CD1c-positive myeloid dendritic cell (primary cell): ENCODE results near the gene CDKAL1.

Source experiments
- DNase-seq: peaks from one replicate; pipeline ENCODE4 v3.0.0-alpha.2; 2016; ENCODE audit errors: extremely low spot score

The CDKAL1 gene

DNA sequence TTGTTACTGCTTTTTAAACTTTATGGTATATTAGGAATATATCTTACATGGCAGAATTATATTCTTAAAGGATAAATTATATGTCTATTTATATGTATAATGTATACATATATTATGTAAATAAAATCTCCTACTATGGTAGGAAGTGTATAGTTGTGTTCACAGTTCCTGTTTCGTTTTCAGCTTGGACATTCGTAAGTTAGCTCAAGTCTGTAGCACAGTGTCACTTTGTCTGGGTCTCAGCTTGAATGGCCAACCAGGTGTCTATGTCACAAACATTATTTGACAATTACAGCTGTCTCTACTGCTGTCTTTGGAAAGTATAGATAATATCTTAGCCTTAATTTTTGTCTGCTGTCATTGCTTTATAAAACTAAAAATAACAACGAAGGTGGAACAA, 303.9 kb downstream of the CDKAL1 start:
- DNase-seq: no peak

DNA sequence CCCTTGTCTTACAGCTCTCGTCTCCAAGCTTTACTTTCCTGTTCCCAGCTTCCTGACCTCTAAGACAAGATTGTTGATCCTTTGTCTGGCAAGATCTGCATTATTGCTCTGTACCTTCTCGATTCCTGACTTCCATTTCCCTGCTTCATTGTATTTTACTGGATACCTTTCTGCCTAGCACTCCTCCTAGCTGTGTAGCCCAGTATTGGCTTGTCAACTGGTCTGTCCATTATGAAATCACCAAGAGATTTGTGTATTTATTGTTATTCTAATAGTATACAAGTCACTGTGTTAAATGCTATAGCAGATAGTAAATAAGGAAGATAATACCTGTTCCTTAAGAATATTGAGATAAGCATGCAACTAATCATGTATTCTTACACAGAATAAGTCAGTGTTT, 305.4 kb downstream of the CDKAL1 start:
- no peak for DNase-seq

DNA sequence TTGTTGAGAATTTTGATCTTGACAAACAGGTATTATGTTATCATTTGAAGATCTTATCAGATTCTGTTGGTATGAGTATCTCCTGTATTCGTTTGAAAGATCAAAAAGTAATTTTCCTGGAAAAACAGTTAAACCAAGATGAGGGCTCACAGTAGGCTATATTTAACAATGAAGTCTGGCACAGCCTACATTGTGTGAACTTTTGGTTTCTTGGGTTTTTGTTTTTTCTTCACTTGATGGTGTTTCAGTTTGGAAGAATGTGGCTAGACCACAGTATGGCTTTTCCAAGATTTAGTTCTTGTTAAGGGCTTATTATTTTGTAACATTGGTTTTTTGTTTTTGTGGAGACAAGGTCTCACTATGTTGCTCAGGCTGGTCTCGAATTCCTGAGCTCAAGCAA, 306.4 kb downstream of the CDKAL1 start:
- no peak for DNase-seq

DNA sequence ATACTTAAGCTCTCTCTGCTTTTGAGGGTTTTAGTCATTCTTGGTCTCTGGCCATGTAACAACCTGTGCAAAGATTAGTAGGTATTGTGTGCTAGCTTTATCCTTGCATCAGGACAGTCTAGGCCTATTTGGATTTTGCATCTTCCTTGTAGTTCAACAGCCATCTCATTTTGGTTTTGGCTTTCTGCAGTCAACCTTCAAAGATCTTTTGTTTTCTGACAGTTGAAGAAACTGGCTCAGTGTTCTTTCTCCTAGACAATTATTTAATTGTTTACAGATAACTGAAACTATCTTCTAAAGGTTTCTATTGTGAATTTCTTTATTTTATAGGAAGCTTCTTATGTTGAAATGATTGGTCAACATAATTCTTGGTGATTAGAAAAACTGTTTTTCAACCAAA, 307.5 kb downstream of the CDKAL1 start:
- DNase-seq: no peak

DNA sequence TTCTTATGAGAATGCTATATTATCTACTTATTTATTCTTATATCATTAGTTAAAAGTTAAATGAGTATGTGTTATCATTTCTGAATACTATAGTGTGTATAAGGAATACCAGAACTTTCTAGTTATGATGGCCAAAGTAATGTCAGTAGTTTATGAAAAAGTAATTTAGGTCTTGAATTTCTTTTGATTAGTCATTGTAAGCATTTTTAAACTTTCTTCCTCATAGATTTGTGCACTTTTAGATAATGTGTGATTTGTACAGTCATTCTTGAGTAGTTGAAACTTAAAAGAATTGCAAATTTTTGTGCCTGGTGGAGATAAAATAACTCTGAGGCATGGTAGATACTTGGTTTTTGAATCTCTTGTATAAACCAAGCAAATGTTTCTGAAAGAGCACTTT, 311.3 kb downstream of the CDKAL1 start:
- DNase-seq: no peak

DNA sequence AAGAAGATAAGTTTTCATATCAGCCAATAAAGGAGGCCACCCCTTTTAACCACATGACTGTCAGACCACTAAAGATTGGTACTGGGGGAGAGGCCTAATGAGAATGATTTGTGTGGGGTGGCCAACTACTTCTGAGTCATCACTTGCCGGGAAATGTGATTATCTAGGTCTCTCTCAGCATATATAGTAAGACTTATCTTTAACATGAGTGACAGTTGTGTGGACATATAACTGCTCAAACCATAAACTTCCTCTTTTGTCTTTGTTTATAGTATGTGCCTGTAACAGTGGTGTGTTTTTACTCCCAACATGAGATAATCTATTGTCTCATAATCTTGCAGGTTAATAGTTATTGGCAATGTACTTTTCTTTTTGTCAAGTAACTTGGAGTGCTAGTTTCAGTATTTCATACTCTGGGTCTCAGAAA, 312.4 kb downstream of the CDKAL1 start:
- no peak for DNase-seq

DNA sequence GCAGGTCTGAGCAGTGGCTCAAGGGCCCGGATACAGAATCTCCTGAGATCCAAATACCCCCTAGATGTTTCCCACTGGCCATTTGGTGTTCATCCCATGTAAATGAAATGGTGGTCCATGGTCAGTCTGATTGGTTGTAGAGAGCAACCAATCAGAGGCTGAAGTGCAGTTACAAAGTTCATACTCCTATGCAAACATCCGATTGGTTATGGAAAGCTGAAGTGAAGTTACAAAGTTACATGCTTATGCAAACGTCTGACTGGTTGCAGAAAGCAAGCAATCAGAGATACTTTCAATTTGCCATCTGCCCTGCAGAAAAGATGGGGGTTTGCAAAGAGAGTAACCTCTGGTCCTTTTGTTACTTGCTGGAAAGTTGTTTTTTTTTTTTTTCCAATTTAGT, 313.6 kb downstream of the CDKAL1 start:
- DNase-seq: no peak

DNA sequence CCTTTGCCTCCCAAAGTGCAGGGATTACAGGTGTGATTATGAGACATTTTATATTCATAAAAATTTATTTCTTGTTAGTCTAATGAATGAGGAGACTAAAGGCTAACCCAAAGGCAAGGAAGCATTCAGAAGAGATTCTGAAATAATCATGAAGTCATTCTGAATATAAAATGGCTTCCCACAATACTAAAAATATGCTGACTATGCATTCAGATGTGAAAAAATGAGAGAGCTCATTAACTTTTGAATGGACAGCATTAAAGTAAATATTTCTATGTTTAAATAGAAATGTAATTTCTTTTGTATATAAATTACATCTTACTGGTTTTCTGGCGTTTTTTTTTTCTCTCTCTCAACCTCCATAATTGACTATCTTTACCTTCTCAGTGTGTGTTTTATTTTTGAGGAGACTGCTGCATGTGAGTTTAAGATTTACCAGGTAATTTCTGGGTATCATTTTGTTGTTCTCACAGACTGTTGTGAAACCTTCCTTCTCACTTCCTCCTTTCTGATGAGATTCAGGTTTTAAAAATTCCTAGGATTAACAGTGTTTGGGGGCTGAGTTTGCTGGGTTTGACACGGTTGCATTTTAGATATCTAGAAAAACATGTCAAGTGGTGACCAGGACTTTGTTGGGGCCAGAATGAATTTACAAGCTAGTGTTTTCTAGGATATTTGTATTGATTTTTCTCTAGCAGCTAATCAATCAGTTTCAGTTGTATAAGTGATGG, 316.6 kb downstream of the CDKAL1 start:
- no peak for DNase-seq

DNA sequence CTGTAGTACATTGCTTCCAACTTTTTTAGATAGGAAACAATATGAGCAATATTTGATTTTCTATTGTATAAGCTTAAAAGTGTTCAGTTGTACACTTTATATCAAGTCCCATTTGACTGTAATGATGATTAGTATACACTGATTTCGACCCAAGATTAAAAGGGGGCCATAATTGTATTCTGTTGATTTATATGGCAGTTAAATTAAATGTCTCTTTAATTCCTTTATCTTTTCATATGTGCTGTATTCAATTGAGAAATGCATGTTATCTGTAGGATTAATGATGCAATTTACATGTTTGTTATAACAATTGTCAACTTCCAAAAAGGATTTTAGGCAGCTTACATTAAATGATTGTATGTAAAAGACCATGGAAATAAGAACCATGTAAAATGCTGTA, 317.5 kb downstream of the CDKAL1 start:
- DNase-seq: no peak

DNA sequence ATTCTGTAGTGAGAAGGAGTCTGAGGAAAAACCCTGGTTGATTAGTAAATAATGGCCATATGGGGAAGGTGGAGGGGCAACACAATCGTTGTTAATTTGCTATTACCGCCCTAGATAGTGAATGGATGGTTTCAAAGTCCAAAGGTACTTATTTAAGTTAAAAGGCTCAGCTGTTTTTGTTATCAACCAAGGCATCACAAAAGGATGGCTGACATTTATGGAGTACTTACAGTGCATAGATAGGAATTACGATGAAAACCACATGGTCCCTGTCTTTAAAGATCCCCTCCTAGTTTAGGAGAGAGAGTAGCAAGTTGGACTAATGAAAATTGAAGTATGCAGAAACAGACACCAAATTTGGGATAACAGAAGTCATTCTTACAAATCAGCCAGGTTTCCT, 319.6 kb downstream of the CDKAL1 start:
- no peak for DNase-seq

DNA sequence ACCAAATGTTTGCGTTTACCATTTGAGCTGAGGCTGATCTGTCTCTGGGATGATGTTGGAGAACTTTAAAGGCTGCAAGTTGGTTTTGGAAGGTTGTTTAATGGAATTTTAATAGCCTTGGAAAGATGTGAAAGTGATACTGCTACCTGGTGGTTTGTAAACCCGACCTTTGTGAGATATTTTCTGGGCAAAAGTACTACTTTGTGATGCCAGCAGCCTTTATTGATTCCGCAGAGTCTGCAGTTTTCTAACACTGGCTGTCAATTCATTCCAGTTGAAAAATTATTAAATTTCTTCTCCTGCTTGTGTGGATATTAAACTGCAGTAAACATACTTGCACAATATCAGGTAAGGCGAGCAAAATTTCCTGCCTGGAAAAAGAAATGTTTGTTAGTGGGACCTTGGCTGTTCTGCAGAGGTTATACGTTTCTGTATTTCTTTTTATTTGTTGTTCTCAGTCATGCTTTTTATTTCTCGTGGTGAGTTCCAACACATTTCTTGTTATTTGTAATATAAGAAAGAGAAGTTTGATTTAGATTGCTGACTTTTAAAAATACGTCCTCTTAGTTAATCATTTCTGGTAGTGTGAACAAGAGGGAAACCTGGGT, 322.5 kb downstream of the CDKAL1 start:
- no peak for DNase-seq

DNA sequence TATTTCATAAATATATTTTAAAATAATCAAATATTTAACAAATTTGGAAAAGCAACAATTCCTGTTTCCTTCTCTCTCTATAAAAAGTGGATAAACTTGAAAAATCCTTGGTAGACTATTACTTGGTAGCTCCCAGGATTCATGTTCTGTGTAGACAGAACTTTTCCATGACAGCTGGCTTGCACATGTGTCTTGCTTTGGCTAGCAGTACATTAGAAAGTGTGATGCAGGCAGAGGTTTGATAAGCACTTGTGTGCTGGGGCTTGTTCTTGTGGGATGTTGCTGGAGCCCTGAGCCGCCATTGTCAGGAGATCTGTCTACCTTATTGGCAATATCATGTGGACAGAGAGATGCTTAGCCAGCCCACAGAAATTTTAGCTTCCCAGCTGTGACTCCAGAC, 327.2 kb downstream of the CDKAL1 start:
- no peak for DNase-seq

DNA sequence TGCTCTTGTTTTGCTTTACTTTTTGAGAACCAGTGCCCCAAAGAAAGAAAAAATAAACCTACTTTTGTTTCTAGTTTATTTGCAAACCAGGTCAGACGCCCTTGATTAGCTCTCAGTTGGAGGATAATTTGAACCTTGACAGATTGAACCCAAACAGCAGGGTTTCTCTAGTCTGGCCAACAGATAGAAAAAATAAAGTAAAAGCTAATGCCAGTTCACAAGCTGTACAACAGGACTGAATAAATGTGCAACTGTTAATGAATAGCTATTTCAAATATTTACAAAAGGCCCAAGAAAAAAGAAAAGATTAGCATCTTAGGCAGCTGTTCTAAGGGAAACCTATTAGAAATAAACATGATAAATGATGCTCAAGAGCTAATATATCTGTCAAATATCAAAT, 331.8 kb downstream of the CDKAL1 start:
- DNase-seq: no peak

DNA sequence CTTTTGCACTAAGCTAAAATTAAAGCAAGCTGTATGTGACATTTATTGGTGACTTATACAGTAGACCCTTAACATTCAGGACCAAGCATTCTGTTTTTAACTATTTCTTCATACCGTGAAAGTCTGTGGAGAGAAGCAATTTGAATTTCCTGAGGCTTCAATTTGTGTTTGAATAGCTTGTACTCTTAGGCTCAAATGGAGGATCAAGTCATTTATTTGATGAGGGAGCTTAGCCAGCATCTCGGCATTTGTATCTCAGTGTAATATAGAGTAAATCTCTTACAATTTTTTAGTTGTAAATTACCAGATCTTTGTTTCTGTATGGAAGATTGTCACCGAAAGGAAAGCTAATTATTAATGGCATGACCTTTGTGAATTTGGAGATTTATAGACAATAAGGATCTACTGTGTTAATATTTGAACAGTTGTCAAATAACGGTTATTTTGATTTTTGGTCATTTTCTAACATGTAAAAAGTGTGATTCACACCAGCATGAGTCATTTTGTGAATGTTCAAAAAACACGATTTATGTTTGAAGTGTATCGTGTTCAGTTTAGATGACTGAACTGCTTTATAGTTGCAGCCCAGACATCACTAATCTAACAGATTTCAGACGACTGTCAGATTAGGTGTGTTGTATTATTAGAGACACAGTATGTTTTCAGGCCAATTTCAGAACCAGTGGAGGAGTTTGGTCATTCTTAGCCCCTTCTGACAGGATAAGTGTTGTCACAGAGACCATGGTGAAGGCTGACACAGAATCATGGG, 332.9 kb downstream of the CDKAL1 start:
- no peak for DNase-seq

DNA sequence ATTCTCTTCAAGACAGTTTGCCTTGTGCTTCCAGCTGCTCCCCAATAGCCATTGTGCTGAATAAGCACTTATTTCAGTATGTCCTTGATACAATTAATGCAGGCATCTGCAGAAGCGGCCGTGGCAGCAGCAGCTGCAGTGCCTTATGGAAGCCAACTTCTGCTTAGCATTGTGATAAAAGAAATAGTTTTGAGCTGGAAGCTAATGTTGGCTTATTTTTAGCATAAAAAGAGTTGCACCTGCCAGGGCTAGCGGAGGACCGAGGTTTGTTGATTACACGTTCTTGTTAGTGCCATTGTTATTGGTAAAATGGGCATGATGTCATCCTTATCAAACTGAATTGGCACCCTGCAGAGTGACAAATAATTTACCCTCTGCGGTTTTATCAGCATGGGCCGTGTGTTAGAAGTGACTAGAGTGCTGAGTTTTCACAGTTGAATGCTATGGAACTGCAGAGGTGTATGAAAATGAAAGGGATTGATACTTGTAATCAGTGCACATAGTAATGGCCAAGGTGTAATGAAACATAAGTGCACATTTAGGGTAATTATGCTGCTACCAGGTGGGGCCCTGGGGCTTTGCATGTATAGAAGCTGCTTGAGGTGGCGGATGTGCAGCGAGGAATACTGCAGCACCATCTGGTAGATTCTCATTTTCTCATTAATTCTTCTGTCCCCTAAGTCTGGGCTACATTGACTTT, 334.3 kb downstream of the CDKAL1 start:
- no peak for DNase-seq

DNA sequence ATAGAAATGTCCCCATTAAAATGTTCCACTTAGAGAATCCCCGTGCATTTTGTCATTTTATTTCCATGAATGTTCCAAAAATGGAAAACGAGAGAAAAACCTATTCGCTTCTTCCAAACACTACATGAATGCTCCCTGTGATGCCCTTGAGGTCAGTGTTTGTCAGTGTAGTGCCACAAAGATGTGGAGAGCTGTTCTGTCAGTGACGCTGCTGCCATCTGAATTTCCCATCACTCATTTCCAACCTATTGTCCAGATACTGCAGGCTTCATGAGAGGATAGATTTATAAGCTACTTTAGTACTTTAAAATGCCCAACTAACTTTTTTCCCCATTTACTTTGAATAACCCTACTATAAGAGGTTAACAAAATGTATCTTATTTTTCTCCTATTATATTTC, 335.8 kb downstream of the CDKAL1 start:
- DNase-seq: no peak

DNA sequence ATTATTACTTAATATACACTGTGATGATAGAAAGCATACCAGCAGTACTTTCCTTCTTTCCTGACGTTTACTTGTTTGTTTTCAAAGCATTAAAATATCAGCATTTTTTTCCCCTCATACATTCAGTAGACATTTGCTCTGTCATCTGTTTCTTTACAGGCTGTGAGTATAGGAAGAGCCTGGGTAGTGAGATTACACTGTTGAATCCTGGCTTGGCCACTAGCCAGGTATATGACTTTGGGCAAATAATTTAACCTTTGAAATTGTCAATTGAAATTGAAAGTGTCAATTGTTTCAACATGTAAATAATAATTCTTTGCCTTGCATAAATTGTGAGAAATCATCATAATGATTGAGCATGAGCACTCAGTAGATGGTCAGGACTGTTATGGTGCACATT, 336.2 kb downstream of the CDKAL1 start:
- DNase-seq: no peak

DNA sequence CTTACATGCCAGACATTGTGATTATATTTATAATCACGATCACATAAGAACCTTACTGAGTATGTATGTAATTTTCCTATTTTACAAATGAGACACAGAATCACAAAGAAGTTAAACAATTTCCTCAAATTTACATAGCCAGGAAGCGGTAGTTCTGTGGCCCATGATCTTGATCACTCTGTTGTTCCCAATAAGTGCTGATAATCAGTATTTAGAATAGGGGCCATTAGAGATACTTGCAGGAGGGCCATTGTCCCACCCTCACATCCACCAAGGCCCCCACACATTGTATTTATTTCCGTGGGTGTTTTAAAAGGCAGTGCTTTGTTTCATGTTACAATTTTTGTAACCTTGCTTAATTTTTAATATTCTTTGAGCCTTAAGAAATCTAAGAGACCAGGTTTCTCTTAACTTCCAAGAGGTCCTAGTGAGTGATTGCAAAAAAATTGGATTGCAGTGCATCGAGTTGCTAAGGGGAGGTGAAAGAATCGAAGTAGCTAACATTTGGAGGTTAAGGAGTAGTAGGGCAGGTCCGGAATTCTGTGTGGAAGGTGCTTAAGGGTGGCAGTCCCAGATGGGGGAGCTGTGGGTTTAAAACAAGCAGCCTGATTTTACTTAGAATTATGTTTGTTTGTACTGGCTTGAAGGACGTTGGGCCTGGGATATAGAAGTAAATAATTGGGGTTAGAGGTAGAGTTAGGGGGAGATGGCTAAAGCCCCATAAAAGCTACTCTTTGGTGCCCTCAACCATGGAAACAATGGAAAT, 339.4 kb downstream of the CDKAL1 start:
- DNase-seq: no peak

DNA sequence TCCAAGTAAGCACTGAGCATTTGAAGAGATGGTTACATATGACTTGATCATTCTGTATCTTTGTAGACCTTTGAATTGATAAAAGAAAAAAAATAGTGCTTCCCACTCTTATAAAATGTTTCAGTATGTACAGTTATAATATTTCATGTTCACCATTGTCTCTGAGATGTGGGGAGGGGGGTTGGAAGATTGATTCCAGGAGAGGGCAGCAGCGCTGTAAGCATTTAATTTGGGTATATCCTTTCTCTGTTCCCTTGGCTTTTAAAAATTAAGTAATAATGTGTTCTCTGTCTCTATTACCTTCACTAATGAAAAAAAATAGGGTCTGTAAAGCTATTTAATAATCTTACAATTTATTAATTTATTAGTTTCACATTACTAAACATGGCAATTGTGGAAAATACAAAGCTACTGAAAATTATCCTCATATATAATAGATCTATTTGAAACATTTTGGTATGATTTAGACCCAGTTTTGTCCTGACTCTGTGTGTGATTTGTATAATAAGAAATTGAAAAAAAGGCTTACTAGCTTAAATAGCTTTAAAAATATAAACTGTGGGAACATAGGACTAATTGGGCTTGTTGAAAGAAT, 341.2 kb downstream of the CDKAL1 start:
- DNase-seq: no peak

DNA sequence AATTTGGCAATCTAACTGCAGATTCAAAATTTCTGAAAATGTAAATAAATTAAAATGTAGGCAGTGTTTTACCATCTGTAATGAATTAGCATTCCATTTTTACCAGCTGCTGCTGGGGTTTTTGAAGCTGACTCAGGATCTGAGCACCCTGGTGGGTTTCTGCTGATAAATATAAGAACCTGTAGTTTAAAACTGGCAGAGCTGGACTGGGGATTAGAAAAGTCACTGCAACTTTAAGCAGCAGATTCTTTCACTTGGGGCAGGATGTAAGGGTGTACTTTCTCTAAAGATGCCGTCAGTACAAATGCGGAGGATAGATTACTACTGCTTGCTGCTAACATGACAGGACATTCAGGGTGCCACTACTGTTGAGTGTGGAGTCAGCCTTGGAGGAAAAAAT, 341.8 kb downstream of the CDKAL1 start:
- no peak for DNase-seq

DNA sequence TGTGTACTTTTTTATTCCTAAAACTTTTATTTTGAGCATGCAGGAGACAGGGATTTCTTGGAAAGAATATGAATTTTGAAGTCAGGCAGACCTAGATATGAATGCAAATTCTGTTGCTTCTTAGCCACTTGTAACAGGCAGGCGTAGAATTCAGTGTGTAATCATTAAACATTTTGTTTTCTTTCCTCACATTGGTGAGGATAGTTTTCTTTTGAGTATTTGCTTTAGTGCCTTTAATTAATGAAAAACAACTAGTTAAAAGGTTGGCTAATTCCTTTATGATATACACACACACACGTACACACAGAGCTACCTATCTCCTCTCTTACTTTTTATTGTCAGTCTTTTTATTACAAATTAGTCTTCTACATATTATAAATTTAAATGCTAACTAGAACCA, 342.3 kb downstream of the CDKAL1 start:
- DNase-seq: no peak
